ENCODE data around the gene AQP12A.
"Not testable (repeated sequence)": the region's sequence is repeated elsewhere in the genome, so short reads cannot be mapped to it uniquely, and the experiment has no call there.

AQP12A gene

GRCh38 chr2:240688553-240688919, 3.1 kb upstream of the AQP12A start:
- no peak for DNase-seq

GRCh38 chr2:240689975-240690374, 1.7 kb upstream of the AQP12A start:
- DNase-seq: no peak

DNA sequence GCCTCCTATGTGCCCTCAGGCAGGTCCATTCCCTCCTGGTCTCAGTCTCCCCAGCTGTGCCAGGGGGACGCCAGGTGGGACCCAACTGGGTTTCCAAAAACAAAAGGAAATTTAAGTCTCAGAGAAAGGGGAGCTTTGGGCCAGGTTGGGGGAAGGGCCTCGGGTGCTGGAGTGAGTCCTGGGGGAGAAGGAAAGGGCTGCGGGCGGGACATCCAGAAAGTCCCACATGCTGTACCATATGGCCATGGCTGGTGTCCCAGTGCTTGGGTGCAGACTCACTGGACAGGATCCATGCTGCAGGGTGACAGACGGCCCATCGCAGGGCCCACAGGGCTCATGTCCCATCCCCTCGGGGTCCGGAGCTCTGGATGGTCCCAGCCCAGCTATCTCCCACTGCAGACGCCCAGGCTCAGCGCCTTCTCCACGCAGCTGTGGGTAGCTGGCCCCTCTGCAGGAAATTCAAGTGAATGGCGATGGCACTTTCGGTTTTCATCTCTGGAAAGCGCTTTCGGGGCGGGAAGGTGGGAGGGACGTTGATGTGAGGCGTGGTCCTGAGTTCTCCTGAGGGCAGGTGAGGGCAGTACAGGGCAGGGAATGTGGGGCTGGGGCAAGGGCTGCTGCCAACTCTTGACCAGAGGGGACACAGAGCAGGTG, 1.1 kb upstream of the AQP12A start:
- not testable (repeated sequence) for DNase-seq

- DNase-seq: not testable (repeated sequence)
Observed at GRCh38 chr2:240691075-240691427, 615 bp upstream of the AQP12A start.

- DNase-seq: not testable (repeated sequence)
Observed at GRCh38 chr2:240692583-240693561, 1.2 kb downstream of the AQP12A start.

GRCh38 chr2:240694304-240694703, 2.6 kb downstream of the AQP12A start:
- not testable (repeated sequence) for DNase-seq

GRCh38 chr2:240695593-240695992, 3.9 kb downstream of the AQP12A start:
- DNase-seq: not testable (repeated sequence)

GRCh38 chr2:240696469-240696868, 4.8 kb downstream of the AQP12A start:
- not testable (repeated sequence) for DNase-seq

GRCh38 chr2:240698852-240699561, 7.3 kb downstream of the AQP12A start:
- DNase-seq: not testable (repeated sequence)

DNA sequence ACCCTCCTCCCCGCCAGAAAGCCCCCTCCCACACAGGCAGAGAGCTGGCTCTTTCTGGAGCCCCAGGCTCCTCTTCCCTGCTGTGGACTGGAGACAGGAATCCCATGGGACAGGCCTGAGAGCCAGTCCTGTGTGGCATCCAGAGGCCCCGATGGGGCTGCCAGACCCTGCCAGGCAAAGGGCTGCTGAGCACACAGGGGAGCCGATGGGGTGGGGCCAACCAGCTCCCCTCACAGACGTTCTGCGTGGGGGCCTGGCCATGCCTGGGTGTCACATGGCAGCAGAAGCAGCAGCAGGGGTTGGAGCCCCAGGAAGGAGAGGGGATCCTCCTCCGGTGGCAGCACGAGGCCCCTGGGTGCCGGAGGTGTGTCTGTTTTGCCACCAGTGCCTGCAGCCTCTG, 8.2 kb downstream of the AQP12A start:
- DNase-seq: not testable (repeated sequence)

DNA sequence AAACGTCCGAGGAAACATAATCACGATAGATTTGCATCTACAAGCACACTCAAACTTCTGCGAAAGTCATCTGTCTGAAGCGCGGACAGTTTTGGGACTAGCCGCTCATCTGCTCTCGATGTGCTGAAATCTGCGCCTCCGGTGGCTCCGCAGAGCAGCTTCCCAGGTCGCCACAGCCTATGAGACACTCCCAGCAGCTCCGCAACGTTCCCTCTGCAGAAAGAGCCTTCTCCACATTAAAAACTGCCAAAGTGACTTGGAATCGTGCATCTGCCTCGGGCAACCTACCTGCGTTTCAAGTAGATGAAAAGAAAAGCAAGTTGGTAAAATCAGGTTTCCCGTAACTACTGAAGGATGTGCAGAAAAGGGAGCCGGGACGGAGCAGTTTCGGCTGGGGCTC, 8.9 kb downstream of the AQP12A start:
- DNase-seq: not testable (repeated sequence)

DNA sequence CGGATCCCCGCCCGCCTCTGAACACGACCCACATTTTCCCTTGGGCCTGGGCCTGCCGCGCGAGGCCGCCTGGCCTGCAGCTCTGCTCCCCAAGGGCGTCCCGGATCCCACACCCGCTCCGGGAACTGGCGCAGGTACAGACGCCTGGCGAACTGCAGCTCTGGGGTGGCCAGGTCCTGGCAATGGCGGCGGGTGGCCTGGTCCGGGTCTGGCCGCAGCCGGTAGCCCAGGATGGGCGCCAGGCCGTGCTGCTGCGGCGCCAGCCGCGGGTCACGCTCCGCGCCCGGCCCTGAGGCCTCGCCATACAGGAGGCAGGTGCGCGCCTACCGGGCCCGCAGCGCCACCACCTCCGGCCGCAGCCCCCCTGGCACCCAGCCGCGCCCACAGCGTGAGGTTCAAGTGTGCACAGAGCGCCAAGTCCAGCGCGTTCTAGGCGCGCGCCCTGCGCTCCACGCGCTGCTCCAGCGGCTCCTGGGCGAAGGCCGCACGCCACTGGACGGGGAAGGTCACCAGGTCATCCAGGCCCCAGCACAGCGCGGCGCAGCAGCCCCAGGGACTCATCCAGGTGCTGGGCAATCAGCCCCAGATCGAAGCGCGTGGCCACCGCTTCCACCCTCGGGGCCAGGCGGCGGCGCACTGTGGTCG, 9.5 kb downstream of the AQP12A start:
- DNase-seq: no peak

- no peak for DNase-seq
Observed at GRCh38 chr2:240701736-240702639, 10.3 kb downstream of the AQP12A start.

DNA sequence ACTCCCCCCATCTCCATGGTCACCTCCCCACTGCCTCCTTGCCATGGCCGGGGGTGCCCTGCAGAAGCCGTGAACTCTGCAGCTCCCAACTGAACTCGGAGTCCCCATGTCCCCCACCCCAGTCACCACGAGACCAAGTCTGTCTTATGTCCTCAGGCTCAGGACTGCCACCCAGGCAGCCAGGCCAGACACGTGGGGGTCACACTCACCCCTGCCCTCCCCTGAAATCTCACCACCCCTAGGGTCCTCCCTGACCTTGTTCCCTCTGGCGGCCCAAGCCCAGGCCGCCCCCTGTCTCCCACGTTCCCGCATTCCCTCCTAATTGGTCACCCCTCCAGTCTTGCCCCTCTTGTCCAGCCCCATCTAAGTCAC, 11.0 kb downstream of the AQP12A start:
- DNase-seq: no peak

- no peak for DNase-seq
Observed at GRCh38 chr2:240703417-240704341, 12.0 kb downstream of the AQP12A start.

DNA sequence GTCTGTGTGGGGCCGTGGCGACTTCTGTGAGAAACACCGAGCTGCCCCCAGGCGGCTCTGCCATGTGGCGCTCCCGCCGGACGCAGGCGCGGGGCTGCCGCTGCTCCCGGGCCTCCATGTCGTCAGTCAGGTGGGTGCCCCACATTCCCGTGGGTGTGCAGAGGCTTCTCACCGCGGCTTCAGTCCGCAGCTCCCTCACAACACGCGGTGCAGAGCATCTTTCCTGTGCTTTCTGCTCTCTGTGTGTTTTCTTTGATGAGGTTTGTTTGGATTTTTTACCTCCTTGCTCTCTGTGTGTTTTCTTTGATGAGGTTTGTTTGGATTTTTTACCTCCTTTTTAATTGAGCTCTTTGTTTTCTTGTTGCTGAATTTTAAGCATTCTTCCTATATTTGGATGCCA, 13.0 kb downstream of the AQP12A start:
- no peak for DNase-seq

DNA sequence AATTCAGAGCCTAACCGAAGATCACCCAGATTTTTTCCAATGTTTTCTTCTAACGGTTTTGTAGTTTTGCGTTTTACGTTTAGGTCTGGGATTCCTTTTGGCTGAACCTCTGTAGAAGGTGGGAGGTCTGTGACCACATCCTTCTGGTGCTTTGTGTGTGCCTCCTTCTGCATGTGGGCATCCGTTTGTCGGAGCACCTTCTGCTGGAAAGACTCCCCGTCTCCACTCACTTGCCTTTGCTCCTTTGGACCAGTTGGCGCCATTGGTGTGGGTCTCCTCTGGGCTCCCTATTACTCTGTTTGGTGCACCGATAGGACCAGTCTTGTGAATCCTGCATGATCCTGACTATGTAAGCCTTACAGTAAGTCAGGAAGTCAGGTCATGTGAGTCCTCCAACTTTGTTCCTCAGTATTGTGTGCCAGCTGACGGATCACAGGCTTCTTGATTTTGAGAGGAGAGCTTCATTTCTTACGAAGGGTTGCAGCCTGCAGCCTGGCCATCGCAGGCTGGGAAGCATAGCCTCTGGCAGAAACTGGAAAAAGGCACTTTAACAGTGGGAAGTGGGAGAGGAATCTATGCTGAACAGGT, 13.6 kb downstream of the AQP12A start:
- no peak for DNase-seq

DNA sequence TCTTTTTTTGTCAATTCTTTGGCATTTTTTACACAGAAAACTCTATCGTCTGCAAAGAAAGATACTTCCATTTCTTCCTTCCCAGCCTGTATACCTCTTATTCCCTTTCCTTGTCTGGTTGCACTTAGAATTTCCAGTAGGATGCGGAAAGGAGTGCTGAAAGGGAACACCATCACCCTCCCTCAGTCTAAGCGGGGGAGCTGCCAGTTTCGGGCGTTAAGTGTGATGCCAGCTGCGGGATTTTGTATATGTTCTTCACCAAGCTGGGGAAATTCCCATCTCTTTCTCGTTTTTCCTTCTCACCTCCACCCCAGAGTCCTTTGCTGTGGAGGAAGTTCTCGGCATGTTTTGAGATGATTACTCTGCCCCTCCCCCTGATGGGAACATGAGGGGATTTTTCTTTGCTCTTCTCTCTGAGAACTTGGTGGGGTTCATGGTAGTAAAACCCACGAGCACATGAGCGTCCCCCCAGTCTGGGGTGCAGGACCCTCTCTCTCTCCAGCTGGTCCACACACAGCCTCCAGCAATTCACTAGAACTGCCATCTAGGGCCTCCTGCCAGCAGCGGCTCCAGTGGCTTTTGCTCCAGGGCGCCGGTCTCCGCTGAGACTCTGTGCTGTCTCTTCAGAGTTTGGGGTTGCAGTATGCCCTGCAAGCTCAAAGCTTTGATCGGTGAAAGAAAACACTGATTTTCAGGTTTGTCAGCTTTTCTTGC, 15.5 kb downstream of the AQP12A start:
- no peak for DNase-seq

GRCh38 chr2:240707821-240708220, 16.2 kb downstream of the AQP12A start:
- DNase-seq: no peak
